Fibroblast of mammary gland (primary cell): ENCODE data around the gene NPHP1.
"Not testable (repeated sequence)": the region's sequence is repeated elsewhere in the genome, so short reads cannot be mapped to it uniquely, and the experiment has no call there.

Experiments used
- DNase-seq: peaks from one replicate; pipeline ENCODE4 v3.0.0-alpha.2; 2010; ENCODE audit warnings: low read depth
- H3K4me3 ChIP-seq: 2 replicates; pipeline ENCODE4 v1.5.1; 2011; ENCODE audit warnings: low read depth, mild to moderate bottlenecking, low read length, moderate library complexity; ENCODE audit not compliant: control insufficient read depth
- TF ChIP-seq, protein P1 (sequence below): conservative IDR thresholded peaks from 2 replicates; pipeline ENCODE4 v1.5.1; 2011; ENCODE audit warnings: low read depth, low read length, inconsistent platforms; ENCODE audit not compliant: control insufficient read depth, insufficient read depth

Gene NPHP1

DNA sequence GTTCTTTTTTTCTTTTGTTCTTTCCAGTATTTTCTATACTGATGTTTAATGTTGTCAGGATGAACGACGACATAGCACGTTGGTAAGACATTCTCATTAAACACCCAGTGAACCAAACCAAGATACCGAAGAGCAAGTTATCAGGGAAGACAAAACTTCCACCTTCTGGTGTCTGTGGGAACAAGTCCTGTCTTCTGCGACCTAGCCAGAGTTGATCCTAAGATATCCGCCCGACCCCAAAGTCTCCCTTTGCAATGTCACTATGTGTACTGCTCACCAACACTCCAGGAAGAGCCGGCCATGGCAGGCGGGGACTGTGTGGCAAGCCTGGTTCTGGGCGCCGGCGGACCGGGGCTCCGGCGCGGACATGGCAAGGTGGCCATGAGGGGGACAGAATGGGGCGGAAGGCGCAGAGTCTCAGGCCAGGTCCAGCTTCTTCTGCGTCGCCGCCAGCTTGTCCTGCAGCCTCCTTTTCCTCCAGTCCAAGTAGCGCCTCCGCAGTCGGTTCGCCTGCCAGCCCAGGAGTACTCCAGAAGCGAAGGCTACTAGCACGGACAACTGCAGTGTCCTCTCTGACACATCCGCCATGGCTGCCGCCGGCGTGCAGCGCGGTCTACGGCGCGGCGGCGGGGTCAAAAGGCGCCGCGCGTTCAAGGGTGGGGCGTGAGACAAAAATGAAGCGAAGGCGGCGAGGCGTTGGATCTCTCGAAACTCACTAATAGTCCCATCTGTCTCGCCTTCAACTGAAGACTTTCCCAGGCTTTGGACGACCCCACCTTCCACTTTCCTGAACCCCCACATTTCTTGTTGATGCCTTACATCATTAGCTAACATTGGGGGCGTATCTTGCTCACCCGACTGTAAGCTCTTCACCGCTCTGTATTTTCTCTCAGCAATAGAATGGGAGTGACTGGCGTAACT is 7.4 kb upstream of the NPHP1 start, which contains the start of gene MTLN:
TSS of gene MTLN (minus strand) at position 610 of the 921 bp plus-strand sequence. CDS start at position 588, 22 bp downstream.
- H3K4me3 ChIP-seq = peak within 1 kb of the TSS; percentile 61
- TF ChIP-seq, protein P1, sequence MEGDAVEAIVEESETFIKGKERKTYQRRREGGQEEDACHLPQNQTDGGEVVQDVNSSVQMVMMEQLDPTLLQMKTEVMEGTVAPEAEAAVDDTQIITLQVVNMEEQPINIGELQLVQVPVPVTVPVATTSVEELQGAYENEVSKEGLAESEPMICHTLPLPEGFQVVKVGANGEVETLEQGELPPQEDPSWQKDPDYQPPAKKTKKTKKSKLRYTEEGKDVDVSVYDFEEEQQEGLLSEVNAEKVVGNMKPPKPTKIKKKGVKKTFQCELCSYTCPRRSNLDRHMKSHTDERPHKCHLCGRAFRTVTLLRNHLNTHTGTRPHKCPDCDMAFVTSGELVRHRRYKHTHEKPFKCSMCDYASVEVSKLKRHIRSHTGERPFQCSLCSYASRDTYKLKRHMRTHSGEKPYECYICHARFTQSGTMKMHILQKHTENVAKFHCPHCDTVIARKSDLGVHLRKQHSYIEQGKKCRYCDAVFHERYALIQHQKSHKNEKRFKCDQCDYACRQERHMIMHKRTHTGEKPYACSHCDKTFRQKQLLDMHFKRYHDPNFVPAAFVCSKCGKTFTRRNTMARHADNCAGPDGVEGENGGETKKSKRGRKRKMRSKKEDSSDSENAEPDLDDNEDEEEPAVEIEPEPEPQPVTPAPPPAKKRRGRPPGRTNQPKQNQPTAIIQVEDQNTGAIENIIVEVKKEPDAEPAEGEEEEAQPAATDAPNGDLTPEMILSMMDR = no peak
- peak; percentile 64 for DNase-seq

DNA sequence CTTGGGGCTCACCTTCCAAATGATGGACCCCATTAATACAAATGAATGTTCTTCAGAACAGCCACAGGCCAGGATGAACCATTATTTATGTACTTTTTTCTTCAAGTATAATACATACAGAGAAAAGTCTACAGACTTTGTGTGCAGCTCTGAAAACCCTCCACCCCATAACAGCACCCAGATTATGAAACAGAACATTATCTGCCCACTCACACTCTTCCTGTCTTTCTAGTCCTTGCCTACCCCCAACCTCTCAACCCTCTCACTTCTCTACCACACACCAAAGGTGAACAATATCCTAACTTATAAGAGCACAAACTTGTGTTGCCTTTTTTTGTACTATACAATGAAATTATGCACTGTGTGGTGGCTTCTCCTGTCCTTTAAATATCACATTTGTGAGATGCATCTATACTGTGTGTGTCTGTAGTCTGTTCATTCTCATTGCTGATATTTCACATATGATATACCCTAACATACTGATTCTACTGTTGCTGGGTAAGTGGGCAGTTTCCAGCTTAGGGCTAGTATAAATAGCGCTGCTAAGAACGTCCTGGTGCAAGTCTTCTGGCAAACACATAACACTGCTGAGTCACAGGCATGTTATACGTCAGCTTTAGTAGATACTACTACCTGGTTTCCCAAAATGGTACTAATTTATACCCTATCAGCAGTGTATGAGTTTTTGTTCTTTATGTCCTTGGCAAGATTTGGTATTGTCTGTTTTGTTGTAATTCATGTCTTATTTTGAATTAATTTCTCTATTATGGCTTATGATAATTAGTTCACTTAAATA is 1.0 kb upstream of the NPHP1 start:
- DNase-seq = peak; percentile 45
- no peak overlapping the region for H3K4me3 ChIP-seq
- TF ChIP-seq, protein P1 = no peak

DNA sequence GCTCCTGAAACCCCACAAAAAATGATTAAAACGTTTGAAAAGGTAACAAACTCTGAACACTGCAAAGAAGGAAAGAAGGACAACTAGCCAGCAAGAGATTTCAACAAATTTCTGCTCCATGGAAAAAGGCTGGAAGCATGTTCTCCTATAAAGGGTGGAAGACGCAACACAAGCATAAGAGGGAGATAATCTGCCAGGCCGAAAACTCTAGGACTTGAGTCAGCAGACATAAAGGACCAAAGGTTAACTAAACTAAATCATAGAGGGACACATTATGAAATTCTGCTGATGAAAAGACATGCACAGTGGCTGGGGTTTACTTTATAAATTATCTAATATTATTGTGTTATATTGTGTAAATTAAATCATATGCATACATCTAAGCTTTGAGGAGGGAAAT is 6.8 kb downstream of the NPHP1 start:
- TF ChIP-seq, protein P1 = no peak
- DNase-seq = no peak
- H3K4me3 ChIP-seq = no peak overlapping the region

DNA sequence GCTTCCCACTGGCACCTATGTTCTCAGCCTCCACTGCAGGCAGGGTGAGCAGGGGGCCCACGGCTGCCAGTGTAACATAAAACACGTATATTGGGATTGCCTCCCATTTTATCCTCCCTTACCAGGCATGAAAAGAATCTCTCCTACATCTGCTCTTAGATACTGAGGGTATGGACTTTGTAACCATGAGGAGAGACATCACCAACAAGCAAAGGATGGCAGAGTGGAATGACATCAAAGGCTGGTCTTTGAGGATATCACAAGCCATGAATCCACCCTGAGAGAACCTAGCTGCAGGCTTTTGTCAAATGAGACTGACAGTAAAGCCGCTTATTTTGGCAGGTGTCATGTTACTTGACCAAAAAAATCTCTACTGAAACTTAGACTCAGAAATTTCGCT is 7.4 kb downstream of the NPHP1 start:
- TF ChIP-seq, protein P1 = no peak
- no peak for DNase-seq
- H3K4me3 ChIP-seq = no peak overlapping the region

DNA sequence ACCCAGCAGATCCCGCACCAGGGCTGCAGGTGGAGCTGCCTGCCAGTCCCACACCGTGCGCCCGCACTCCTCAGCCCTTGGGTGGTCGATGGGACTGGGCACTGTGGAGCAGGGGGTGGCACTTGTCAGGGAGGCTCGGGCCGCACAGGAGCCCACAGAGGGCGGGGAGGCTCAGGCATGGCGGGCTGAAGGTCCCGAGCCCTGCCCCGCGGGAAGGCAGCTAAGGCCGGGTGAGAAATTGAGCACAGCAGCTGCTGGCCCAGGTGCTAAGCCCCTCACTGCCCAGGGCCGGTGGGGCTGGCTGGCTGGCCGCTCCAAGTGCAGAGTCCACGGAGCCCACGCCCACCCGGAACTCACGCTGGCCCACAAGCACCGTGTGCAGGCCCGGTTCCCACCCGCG is 14.6 kb downstream of the NPHP1 start:
- DNase-seq, H3K4me3 ChIP-seq: not testable (repeated sequence)

DNA sequence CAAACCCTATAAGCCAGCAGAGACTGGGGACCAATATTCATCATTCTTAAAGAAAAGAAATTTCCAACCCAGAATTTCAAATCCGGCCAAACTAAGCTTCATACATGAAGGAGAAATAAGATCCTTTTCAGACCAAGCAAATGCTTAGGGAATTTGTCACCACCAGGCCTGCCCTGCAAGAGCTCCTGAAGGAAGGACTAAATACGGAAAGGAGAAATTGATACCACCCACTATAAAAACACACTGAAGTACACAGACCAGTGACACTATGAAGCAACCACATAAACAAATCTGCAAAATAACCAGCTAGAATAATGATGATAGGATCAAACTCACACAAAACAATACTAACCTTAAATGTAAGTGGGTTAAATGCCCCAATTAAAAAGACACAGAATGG is 22.4 kb downstream of the NPHP1 start:
- no peak overlapping the region for H3K4me3 ChIP-seq
- TF ChIP-seq, protein P1 = no peak
- DNase-seq = no peak

DNA sequence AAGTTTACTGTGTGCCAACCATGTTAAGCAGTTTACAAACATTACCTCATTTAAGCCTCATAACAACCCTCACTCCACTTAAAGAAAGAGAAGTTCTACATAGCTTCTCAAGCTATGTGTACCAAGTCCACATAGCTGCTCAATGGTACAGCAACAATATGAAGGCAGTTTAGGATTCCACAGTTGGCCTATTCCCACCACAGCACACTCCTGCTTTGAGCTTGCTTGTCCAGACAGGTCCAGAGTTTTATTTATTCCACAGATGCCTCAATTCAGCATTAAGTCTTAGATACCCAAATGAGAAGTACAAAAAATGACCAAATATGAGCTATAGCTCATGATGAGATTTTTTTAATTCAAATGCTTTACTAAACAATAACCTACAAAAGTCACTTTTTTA is 24.8 kb downstream of the NPHP1 start:
- H3K4me3 ChIP-seq = no peak overlapping the region
- TF ChIP-seq, protein P1 = no peak
- no peak for DNase-seq
